IMR-90 (cell line): ENCODE measurements around the gene NOVA2. TPM values are rescaled to one million over a fixed set of nuclear protein-coding genes. Genes with fewer than 3 reads are reported as not detected.

Experiments used
- ATAC-seq: fragments of 200-7000 bp; cut with Tn5 transposase; 2 replicates; pipeline ENCODE4 v1.9.1; 2020; ENCODE audit warnings: low read depth, mild to moderate bottlenecking, moderate library complexity
- BruUV-seq: library from RNA; stranded (reverse); fragments of 400-500 nt; replicated peaks from 2 replicates; lab custom pipeline; 2021; lab: Mats Ljungman, UMichigan
- CTCF ChIA-PET: fragments of 300-600 bp; formaldehyde crosslinking; extraction: SDS; loops from one replicate; lab custom pipeline; 2021; ENCODE audit warnings: antibody characterized with exemption; lab: Yijun Ruan, JAX
- POLR2A ChIA-PET: fragments of 300-600 bp; sonication (Branson Sonifier 250); formaldehyde crosslinking; loops from one replicate; lab custom pipeline; 2022; ENCODE audit warnings: antibody characterized with exemption; ENCODE audit not compliant: unreplicated experiment; lab: Charles Lee
- DNase-seq: peaks from one replicate; pipeline ENCODE4 v3.0.0; 2013
- H2AFZ ChIP-seq: replicated peaks from 2 replicates; pipeline ENCODE3; 2013; ENCODE audit warnings: low read length, mild to moderate bottlenecking; ENCODE audit not compliant: poor library complexity
- H2AK5ac ChIP-seq: 2 replicates; pipeline ENCODE4 v1.6.1; 2013; ENCODE audit warnings: low read depth, low read length, inconsistent platforms
- H2AK9ac ChIP-seq: replicated peaks from 2 replicates; pipeline ENCODE3; 2013; ENCODE audit warnings: mild to moderate bottlenecking, low read depth, low read length, moderate library complexity; ENCODE audit not compliant: poor library complexity
- H2BK120ac ChIP-seq: 2 replicates; pipeline ENCODE4 v1.6.1; 2013; ENCODE audit warnings: low read depth, low read length, inconsistent platforms
- H2BK15ac ChIP-seq: 3 replicates; pipeline ENCODE4 v1.6.1; 2013; ENCODE audit warnings: low read depth, low read length, inconsistent platforms
- H2BK20ac ChIP-seq: 2 replicates; pipeline ENCODE4 v1.6.1; 2013; ENCODE audit warnings: low read depth, mild to moderate bottlenecking, inconsistent platforms, low read length, moderate library complexity
- H2BK5ac ChIP-seq: 2 replicates; pipeline ENCODE4 v1.6.1; 2013; ENCODE audit warnings: mild to moderate bottlenecking, low read depth, low read length, inconsistent platforms; ENCODE audit not compliant: poor library complexity, severe bottlenecking
- H3K14ac ChIP-seq: replicated peaks from 2 replicates; pipeline ENCODE4 v1.6.1; 2013; ENCODE audit warnings: low read depth, low read length, inconsistent platforms
- H3K18ac ChIP-seq: 2 replicates; pipeline ENCODE4 v1.6.1; 2013; ENCODE audit warnings: low read depth, low read length, control low read depth
- H3K23ac ChIP-seq: 2 replicates; pipeline ENCODE4 v1.6.1; 2013; ENCODE audit warnings: low read depth, low read length, inconsistent platforms
- H3K27ac ChIP-seq: 2 replicates; pipeline ENCODE4 v1.5.1; 2013; ENCODE audit warnings: mild to moderate bottlenecking, control low read depth, low read length; ENCODE audit not compliant: insufficient read depth
- H3K27me3 ChIP-seq: 2 replicates; pipeline ENCODE4 v1.6.1; 2013; ENCODE audit warnings: low read length; ENCODE audit not compliant: control insufficient read depth, insufficient read depth
- H3K36me3 ChIP-seq: 2 replicates; pipeline ENCODE4 v1.6.1; 2013; ENCODE audit warnings: low read length, mixed read lengths; ENCODE audit not compliant: control insufficient read depth, insufficient read depth
- H3K4ac ChIP-seq: 2 replicates; pipeline ENCODE4 v1.6.1; 2013; ENCODE audit warnings: low read depth, low read length, inconsistent platforms
- H3K4me1 ChIP-seq: 2 replicates; pipeline ENCODE4 v1.6.1; 2013; ENCODE audit warnings: low read length, mixed read lengths; ENCODE audit not compliant: control insufficient read depth, insufficient read depth
- H3K4me2 ChIP-seq: 2 replicates; pipeline ENCODE4 v1.6.1; 2013; ENCODE audit warnings: low read depth, mild to moderate bottlenecking, control low read depth, low read length, moderate library complexity
- H3K4me3 ChIP-seq: 2 replicates; pipeline ENCODE4 v1.5.1; 2013; ENCODE audit warnings: low read depth, mild to moderate bottlenecking, control low read depth, low read length, moderate library complexity; ENCODE audit not compliant: insufficient read depth
- H3K56ac ChIP-seq: 2 replicates; pipeline ENCODE4 v1.6.1; 2013; ENCODE audit warnings: low read length, inconsistent platforms; ENCODE audit not compliant: insufficient read depth; ENCODE audit errors: extremely low read depth
- H3K79me1 ChIP-seq, 2 experiments: 2 replicates each; pipeline ENCODE4 v1.6.1; 2013; ENCODE audit warnings: low read length in 2 of 2, inconsistent platforms in 1 of 2, low read depth in 1 of 2
- H3K9ac ChIP-seq: 2 replicates; pipeline ENCODE4 v1.6.1; 2013; ENCODE audit warnings: low read depth, low read length, control low read depth
- H3K9me1 ChIP-seq: 2 replicates; pipeline ENCODE4 v1.6.1; 2013; ENCODE audit warnings: low read length, inconsistent platforms; ENCODE audit not compliant: insufficient read depth
- H3K9me3 ChIP-seq: 2 replicates; pipeline ENCODE4 v1.6.1; 2013; ENCODE audit warnings: low read length; ENCODE audit not compliant: control insufficient read depth, insufficient read depth
- H4K20me1 ChIP-seq: 2 replicates; pipeline ENCODE4 v1.6.1; 2013; ENCODE audit warnings: low read length, inconsistent platforms; ENCODE audit not compliant: insufficient read depth
- H4K5ac ChIP-seq: 2 replicates; pipeline ENCODE4 v1.6.1; 2013; ENCODE audit warnings: mild to moderate bottlenecking, low read depth, low read length, control low read depth
- H4K8ac ChIP-seq, 2 experiments: 2 replicates each; pipeline ENCODE4 v1.6.1; 2013; ENCODE audit warnings: low read depth in 2 of 2, low read length in 2 of 2, control low read depth in 1 of 2, inconsistent platforms in 1 of 2
- H4K91ac ChIP-seq: 2 replicates; pipeline ENCODE4 v1.6.1; 2013; ENCODE audit warnings: low read depth, low read length, inconsistent platforms; ENCODE audit not compliant: insufficient read depth
- BHLHE40 ChIP-seq: fragments of 150-350 bp; IDR thresholded peaks from 2 replicates; pipeline ENCODE4 v1.6.1; 2016; ENCODE audit warnings: mild to moderate bottlenecking, low read depth, low read length
- CEBPB ChIP-seq: IDR thresholded peaks from 2 replicates; pipeline ENCODE4 v1.6.1; 2012; ENCODE audit warnings: low read depth, low read length, improper control_type of control experiment
- ELK1 ChIP-seq: fragments of 150-350 bp; IDR thresholded peaks from 2 replicates; pipeline ENCODE4 v1.6.1; 2016; ENCODE audit warnings: low read depth, mild to moderate bottlenecking, low read length, moderate library complexity, borderline replicate concordance
- MAZ ChIP-seq: IDR thresholded peaks from 2 replicates; pipeline ENCODE4 v1.6.1; 2012; ENCODE audit warnings: low read depth, mild to moderate bottlenecking, low read length, improper control_type of control experiment, moderate library complexity, borderline replicate concordance
- MXI1 ChIP-seq: IDR thresholded peaks from 2 replicates; pipeline ENCODE4 v1.6.1; 2012; ENCODE audit warnings: low read depth, mild to moderate bottlenecking, low read length, moderate library complexity, borderline replicate concordance
- NFE2L2 ChIP-seq: fragments of 150-350 bp; IDR thresholded peaks from 2 replicates; pipeline ENCODE4 v1.6.1; 2016; ENCODE audit warnings: low read depth, mild to moderate bottlenecking, low read length
- POLR2A ChIP-seq: IDR thresholded peaks from 2 replicates; pipeline ENCODE4 v1.6.1; 2012; ENCODE audit warnings: mild to moderate bottlenecking, low read depth, low read length
- RAD21 ChIP-seq: IDR thresholded peaks from 2 replicates; pipeline ENCODE4 v1.6.1; 2012; ENCODE audit warnings: low read length, improper control_type of control experiment
- RCOR1 ChIP-seq: IDR thresholded peaks from 2 replicates; pipeline ENCODE4 v1.6.1; 2012; ENCODE audit warnings: mild to moderate bottlenecking, low read length, improper control_type of control experiment; ENCODE audit not compliant: insufficient replicate concordance
- RFX5 ChIP-seq: IDR thresholded peaks from 2 replicates; pipeline ENCODE4 v1.8.0; 2012; ENCODE audit warnings: low read depth, mild to moderate bottlenecking, low read length, moderate library complexity
- SMC3 ChIP-seq: fragments of 150-350 bp; IDR thresholded peaks from 2 replicates; pipeline ENCODE4 v1.6.1; 2016; ENCODE audit warnings: low read depth, mild to moderate bottlenecking, antibody characterized with exemption, low read length, moderate library complexity
- WGBS, 2 experiments: methylation state at CpG; one replicate each; pipeline versions ENCODE4 v1.1.5 to v1.1.7; 2013; ENCODE audit warnings: missing lambda C conversion rate in 2 of 2; ENCODE audit not compliant: insufficient read length in 1 of 2; ENCODE audit errors: extremely low coverage in 2 of 2; 5-methylcytosine and 5-hydroxymethylcytosine counted together
- dilution Hi-C: fragments of 300-500 bp; cut with HindIII; formaldehyde crosslinking; loops from one replicate; pipeline ENCODE4 v1.14.3; 2018; ENCODE audit warnings: low sequenced_read_pairs; ENCODE audit not compliant: unreplicated experiment
- in situ Hi-C: fragments of 300-500 bp; cut with MboI; formaldehyde crosslinking; loops from 3 replicates; pipeline ENCODE4 v1.14.3; 2019; ENCODE audit warnings: low sequenced_read_pairs, inconsistent platforms, mixed read lengths
- intact Hi-C: fragments of 100-400 bp; cut with micrococcal nuclease; formaldehyde crosslinking; loops from 2 replicates; pipeline ENCODE4 v1.10.0; 2022
- polyA plus RNA-seq, 3 experiments: library from polyadenylated mRNA; depleted of rRNA; stranded (reverse); fragments of >200 nt; gene quantifications; 2 replicates each; pipeline ENCODE4 v1.2.3, GENCODE V29; 2012; ENCODE audit warnings: low replicate concordance in 1 of 3
- total RNA-seq: library from RNA; depleted of rRNA; stranded (reverse); fragments of >200 nt; gene quantifications from 2 replicates; pipeline ENCODE4 v1.2.3, GENCODE V29; 2012

The NOVA2 gene
- total and polyA plus RNA-seq, 2 of the 4 experiments (the other 2 are of a cell fraction), result 0.03 TPM; not detected in 1

- H2BK15ac ChIP-seq, result no peak overlapping the region
- dilution Hi-C loops (no loop called here), intact Hi-C loops (loop anchor here (5.0 kb wide), 1 partner anchor 108 kb away; the partner anchor contains the start of gene CCDC61), in situ Hi-C loops (no loop called here)
- no peak overlapping the region for H2AK9ac ChIP-seq
- H4K20me1 ChIP-seq, result peaks cover 9% of the 10 kb centered on the region; the same call in 1 of the 2 replicates
- peaks cover 6% of the 10 kb centered on the region; the same call in 1 of the 2 replicates for H3K9me1 ChIP-seq
- POLR2A ChIA-PET, result no interaction called here
- H3K9ac ChIP-seq, result no peak overlapping the region
- H4K8ac ChIP-seq, result no peak overlapping the region
- no peak overlapping the region for H4K5ac ChIP-seq
- ATAC-seq (no peak), DNase-seq (no peak)
- H3K23ac ChIP-seq, result no peak overlapping the region
- no peak overlapping the region for H2AK5ac ChIP-seq
- no peak overlapping the region for H2BK5ac ChIP-seq
- no peaks in the 10 kb centered on the region for H3K27me3 ChIP-seq
- TF ChIP-seq CEBPB, result no peak
- TF ChIP-seq NFE2L2, result no peak
- no peak for TF ChIP-seq SMC3
- TF ChIP-seq ELK1, result no peak
- no peak for TF ChIP-seq RFX5
- TF ChIP-seq POLR2A, result no peak
- TF ChIP-seq BHLHE40, result no peak
- TF ChIP-seq MXI1, result no peak
- TF ChIP-seq RCOR1, result no peak
- TF ChIP-seq RAD21, result no peak
- TF ChIP-seq MAZ, result no peak
- H3K4me1 ChIP-seq, result peaks cover 8% of the 10 kb centered on the region
- H3K4me2 ChIP-seq, result no peak overlapping the region
- no peak overlapping the region for H4K91ac ChIP-seq
- no peaks in the 10 kb centered on the region for H3K9me3 ChIP-seq
- H3K36me3 ChIP-seq, result peaks cover 3% of the 10 kb centered on the region; the same call in 1 of the 2 replicates
- H3K18ac ChIP-seq, result no peak overlapping the region
- no peak overlapping the region for H2BK20ac ChIP-seq
- no peak overlapping the region for H2AFZ ChIP-seq
- no peak overlapping the region for H3K56ac ChIP-seq
- H3K27ac ChIP-seq, result no peak overlapping the region
- CTCF ChIA-PET, result no interaction called here
- BruUV-seq, result no TSS peak
- no peak overlapping the region for H2BK120ac ChIP-seq
- H3K79me1 ChIP-seq, result peaks cover 0 to 19% of the 10 kb centered on the region in 2 experiments; a peak in 2 of 4 replicates
- H3K4me3 ChIP-seq, result no peak overlapping the region
- WGBS, 2 experiments, result 100% methylated on average over 1 of the region's 6 CpGs; no CpG with 5 or more reads in 1 of the 2 experiments
- H3K4ac ChIP-seq, result no peak overlapping the region
- no peak overlapping the region for H3K14ac ChIP-seq
These were observed 84.3 kb downstream of the NOVA2 start for GRCh38 chr19:45889210-45889885.
